ENCODE measurements around the gene CAMSAP3.

Gene CAMSAP3

DNA sequence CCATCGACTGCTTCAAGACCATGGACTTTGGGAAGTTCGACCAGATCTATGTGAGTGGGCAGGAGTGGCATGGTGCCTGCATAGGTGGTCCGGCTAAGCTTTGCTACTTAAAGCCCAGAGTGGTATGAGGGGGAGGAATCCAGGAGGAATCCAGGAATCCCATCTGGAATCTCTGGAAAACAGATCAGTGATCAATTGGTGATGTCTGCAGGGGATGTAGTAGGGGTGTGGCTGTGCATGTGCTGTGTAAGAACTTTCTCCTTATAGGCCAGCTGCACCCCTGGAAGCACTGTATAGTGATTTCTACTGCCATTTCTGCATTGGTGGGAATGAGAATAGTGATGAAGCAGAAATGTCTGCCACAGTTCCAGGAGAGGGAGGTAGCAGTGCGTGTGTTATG is 36.6 kb upstream of the CAMSAP3 start:
- Histone ChIP-seq H3K27ac (no peak overlapping the region), H3K4me3 (no peak overlapping the region)
- TF ChIP-seq, protein P1, sequence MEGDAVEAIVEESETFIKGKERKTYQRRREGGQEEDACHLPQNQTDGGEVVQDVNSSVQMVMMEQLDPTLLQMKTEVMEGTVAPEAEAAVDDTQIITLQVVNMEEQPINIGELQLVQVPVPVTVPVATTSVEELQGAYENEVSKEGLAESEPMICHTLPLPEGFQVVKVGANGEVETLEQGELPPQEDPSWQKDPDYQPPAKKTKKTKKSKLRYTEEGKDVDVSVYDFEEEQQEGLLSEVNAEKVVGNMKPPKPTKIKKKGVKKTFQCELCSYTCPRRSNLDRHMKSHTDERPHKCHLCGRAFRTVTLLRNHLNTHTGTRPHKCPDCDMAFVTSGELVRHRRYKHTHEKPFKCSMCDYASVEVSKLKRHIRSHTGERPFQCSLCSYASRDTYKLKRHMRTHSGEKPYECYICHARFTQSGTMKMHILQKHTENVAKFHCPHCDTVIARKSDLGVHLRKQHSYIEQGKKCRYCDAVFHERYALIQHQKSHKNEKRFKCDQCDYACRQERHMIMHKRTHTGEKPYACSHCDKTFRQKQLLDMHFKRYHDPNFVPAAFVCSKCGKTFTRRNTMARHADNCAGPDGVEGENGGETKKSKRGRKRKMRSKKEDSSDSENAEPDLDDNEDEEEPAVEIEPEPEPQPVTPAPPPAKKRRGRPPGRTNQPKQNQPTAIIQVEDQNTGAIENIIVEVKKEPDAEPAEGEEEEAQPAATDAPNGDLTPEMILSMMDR (IDR thresholded peaks at IDR 0.05): no peak
- DNase-seq (ENCODE audit: low spot score): no peak

DNA sequence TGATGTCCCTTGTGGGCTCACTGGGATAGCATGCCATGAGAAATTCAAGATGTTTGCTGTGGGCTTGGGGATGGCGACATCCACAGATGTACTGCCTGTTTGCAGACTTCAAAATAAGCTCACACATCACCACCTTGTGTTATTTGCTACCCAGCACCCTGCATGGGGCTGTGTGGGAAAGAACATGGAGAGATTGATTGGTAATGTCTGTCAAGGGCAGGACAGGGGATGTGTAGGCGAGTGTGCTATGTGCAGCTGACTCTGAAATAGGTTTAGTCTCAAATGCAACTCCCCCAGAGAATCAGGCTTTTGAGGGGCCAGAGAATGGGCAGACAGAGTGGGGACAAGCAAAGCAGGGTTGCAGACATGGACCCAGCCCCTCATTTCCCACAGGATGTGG is 35.4 kb upstream of the CAMSAP3 start:
- H3K4me3 ChIP-seq: no peak overlapping the region
- DNase-seq (ENCODE audit: low spot score): no peak

GRCh38 chr19:7561325-7561724 is 34.3 kb upstream of the CAMSAP3 start:
- DNase-seq (ENCODE audit: low spot score): no peak
- TF ChIP-seq, protein P1 (IDR thresholded peaks at IDR 0.05): no peak
- Histone ChIP-seq H3K27ac (no peak overlapping the region), H3K4me3 (no peak overlapping the region)

More for the DNA sequence above, 35.4 kb upstream of the CAMSAP3 start:
- TF ChIP-seq, protein P1 (IDR thresholded peaks at IDR 0.05): no peak
- H3K27ac ChIP-seq: no peak overlapping the region

DNA sequence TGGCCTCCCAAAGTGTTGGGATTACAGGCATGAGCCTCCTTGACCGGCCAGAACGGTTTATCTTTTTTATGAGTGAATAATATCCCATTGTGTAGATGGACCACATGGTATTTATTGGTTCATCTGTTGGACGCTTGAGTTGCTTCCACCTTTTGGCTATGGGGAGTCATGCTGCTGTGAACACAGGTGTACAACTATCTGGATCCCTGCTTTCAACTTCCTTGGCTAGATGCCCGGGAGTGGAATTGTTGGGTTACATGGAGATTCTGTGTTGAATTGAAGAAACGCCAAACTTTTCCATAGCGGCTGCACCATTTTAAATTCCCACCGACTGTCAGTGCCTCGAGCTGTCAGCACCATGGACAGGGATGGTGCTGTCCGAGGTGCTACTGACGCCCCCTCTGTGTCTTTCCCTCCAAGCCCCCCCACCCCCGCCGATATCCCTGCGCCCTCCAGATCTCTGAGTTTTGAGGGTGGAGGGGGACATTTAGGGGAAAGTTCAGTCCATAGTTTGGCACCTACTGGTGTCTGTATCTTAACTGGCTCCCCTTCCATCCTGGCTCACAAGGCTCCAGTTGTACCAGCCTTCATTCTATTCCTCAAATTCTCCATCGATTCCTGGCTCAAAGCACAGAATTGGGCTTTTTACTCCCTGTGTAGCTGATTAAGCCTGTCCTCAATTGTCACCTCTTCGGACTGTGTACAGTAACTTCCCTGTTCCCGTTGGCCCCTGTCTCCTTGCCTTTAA is 32.8 kb upstream of the CAMSAP3 start:
- Histone ChIP-seq H3K4me3 (no peak overlapping the region), H3K27ac (no peak overlapping the region)
- no peak for DNase-seq (ENCODE audit: low spot score)
- TF ChIP-seq, protein P1 (IDR thresholded peaks at IDR 0.05): no peak

DNA sequence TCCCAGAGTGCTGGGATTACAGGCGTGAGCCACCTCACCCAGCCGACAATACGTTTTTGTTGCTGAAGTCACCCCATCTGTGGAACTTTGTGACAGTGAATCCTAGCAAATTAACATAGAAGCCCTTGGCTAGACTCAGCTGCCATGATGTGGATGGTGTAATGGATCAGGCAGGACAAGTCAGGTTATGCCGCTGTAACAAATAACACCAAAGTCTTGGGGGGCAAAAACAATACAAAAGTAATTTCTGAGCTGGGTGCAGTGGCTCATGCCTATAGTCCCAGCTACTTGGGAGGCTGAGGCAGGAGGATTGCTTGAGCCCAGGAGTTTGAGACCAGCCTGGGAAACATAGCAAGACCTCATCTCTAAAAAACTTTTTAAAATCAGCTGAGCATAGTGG is 30.8 kb upstream of the CAMSAP3 start:
- no peak overlapping the region for H3K4me3 ChIP-seq
- no peak for DNase-seq (ENCODE audit: low spot score)
- TF ChIP-seq, protein P1 (IDR thresholded peaks at IDR 0.05): no peak
- no peak overlapping the region for H3K27ac ChIP-seq

- no peak overlapping the region for H3K27ac ChIP-seq
- no peak for DNase-seq (ENCODE audit: low spot score)
- H3K4me3 ChIP-seq: no peak overlapping the region
- TF ChIP-seq, protein P1 (IDR thresholded peaks at IDR 0.05): no peak
Measured at GRCh38 chr19:7565332-7565731, 30.3 kb upstream of the CAMSAP3 start.

GRCh38 chr19:7570761-7571160 is 24.9 kb upstream of the CAMSAP3 start:
- H3K4me3 ChIP-seq: no peak overlapping the region
- no peak for DNase-seq (ENCODE audit: low spot score)
- no peak overlapping the region for H3K27ac ChIP-seq
- TF ChIP-seq, protein P1 (IDR thresholded peaks at IDR 0.05): no peak

Measured in coronary artery (tissue), 2 donors.